Epithelial cell of prostate (primary cell): ENCODE data around the gene USP25.

Experiments
- DNase-seq: peaks from one replicate; pipeline ENCODE4 v3.0.0-alpha.2; 2011; ENCODE audit warnings: low read depth, low spot score
- H3K27ac ChIP-seq: fragments of 450-650 bp; 2 replicates; pipeline ENCODE4 v1.5.1; 2017; ENCODE audit warnings: mild to moderate bottlenecking

The USP25 gene

DNA sequence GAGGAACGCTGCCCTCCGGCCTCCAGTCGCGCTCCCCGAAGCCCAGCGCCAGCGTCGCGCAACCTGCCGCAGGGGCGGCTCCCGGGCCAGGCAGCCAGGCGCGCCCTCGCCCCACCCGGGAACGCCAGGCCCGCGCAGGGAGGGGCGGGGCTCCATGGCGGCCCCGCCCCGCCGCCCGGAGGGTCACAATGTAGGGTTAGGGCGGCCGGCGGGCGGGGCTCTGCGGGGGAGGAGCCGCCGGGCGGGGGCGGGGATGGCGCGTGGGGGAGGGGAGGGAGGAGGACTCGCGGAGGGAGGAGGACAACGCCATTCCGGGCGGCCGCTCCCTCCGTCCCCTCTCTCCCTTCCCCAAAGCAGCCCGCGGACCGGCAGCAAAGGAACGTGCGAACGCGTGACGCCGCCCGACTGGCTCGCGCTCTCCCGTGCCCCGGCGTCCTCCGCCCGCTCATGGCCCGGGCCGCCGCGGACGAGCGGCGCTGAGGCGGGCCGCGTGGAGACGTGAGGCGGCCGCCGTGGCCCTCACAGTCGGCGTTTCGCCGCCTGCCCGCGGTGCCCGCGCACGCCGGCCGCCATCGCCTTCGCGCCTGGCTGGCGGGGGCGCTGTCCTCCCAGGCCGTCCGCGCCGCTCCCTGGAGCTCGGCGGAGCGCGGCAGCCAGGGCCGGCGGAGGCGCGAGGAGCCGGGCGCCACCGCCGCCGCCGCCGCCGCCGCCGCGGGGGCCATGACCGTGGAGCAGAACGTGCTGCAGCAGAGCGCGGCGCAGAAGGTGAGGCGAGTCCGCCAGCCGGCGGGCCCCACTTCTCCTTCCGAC, at the start of gene USP25:
Gene USP25 (plus strand): TSS at position 309 of the 810 bp plus-strand sequence. CDS start 412 bp downstream, at position 721.
- DNase-seq: no peak

DNA sequence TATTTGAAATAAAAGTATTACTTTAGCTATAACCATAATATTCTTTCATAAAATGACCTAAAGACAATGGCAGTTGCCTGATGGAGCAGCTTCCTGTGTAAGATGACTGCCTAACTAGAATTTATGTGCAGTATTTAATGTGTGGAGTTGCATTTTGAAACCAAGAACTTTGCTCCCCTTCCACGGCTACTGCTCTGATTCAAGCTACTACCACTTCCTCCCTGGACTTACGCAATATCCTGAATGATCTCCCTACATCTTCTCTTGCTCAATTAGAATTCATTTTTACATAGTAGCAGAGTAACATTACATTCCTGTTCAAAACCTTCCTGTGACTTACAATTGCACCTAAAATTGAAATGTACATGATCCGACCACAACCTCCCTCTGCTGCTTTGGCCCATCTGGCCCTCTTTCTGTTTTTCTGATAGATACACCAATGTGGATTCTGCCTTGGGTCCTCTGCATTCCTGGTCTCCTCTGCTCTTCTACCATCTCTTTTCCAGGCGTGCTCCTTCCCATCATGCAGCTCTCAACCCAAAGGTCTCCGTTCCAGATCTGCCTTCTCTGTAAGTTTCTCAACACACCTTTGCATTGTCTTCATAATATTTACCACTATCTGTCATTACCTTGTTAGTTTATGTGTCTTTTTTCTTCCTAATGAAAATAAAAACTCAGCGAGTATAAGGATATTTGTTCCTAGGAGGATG, 47.4 kb upstream of the USP25 start:
- H3K27ac ChIP-seq: peak overlapping the region; percentile 89
- DNase-seq: no peak

More for the DNA sequence above, at the start of gene USP25:
- peak within 1 kb of the TSS; percentile 85 for H3K27ac ChIP-seq

GRCh38 chr21:15682977-15683376, 46.8 kb upstream of the USP25 start:
- peak; percentile 49 for DNase-seq
- H3K27ac ChIP-seq: peak overlapping the region; percentile 89

GRCh38 chr21:15686506-15686905, 43.3 kb upstream of the USP25 start:
- no peak overlapping the region for H3K27ac ChIP-seq
- no peak for DNase-seq

- no peak for DNase-seq
- H3K27ac ChIP-seq: no peak overlapping the region
Observed at GRCh38 chr21:15687208-15687607, 42.6 kb upstream of the USP25 start.

- no peak for DNase-seq
- H3K27ac ChIP-seq: no peak overlapping the region
Observed at GRCh38 chr21:15688016-15688415, 41.8 kb upstream of the USP25 start.

DNA sequence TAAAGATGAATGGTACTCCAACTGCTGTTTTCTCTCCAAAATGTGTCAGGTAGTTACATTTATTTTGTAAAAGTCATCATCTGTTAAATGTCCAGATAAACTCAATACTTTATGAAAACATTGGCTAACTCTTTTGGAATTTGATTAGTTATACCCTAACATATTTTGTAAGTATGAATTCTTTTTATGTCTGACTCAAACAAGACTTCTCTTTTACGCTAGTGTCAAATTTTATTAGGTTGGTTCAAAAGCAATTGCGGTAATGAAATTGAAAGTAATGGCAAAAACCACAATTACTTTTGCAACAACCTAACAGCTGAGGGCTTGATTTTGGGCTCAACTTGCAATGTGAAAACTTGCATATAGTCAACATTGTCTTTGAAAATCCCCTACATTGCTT, 41.0 kb upstream of the USP25 start:
- no peak overlapping the region for H3K27ac ChIP-seq
- no peak for DNase-seq

DNA sequence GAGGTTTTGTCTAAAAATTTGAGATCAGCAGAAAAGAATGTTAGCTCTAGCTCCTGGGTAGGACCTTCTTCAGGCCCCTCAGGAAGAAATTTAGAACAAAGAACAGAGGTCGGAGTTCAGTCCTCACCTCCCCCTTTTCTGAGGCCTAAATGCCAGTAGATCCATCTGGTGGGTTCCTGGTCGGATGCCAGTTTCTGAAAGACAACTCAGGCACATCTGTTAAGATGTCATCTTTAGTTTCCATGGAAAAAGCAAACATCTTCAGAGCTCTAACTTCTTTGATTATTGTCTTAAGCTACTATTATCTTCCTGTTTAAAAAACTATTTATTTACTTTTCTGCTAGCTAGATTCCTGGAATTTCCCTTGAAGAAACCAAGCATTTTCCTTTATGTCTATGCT, 37.1 kb upstream of the USP25 start:
- DNase-seq: no peak
- H3K27ac ChIP-seq: no peak overlapping the region

GRCh38 chr21:15695241-15695640, 34.5 kb upstream of the USP25 start:
- DNase-seq: no peak
- H3K27ac ChIP-seq: no peak overlapping the region

DNA sequence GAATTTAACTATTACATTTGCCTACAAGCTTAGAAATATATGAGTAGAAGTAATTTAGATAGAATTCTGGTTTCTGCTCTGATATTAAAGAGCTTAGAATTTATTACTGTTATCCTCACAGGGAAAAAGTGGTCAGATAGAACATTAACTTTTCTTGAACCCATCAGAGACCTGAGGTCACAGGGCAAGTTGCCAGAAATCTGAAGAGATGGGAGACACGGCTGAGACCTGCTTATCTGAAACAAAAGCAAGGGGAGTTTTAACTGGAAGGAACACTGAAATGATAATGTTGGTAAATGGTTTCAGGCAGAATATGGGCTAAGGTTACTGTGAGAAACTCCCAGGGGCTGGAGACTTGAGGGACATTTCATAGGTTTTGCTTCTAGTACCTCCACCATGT, 28.0 kb upstream of the USP25 start:
- no peak for DNase-seq

GRCh38 chr21:15703932-15704331, 25.9 kb upstream of the USP25 start:
- no peak for DNase-seq
- H3K27ac ChIP-seq: no peak overlapping the region

More for the DNA sequence above, 28.0 kb upstream of the USP25 start:
- H3K27ac ChIP-seq: no peak overlapping the region

DNA sequence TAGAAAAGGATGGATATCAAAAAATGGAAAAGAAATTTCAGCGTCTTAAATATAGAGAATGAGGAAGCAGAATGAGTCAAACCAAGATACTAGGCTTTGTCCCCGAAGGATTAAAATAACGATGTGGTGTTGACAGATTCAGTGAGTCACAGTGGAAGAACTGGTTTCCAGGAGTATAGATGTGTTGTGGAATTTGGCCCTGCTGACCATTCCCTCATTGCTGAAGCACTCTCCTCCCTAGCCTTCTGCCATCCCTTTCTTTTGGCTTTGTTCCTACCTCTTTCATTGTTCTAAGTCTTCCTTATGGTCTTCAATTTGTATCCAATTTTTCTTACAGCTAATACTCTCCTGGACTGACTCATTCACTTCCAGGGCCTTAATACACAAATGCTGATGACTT, 23.1 kb upstream of the USP25 start:
- H3K27ac ChIP-seq: peak overlapping the region; percentile 47
- DNase-seq: peak; percentile 82

- DNase-seq: no peak
- no peak overlapping the region for H3K27ac ChIP-seq
Observed at GRCh38 chr21:15713412-15713811, 16.4 kb upstream of the USP25 start.

- no peak overlapping the region for H3K27ac ChIP-seq
- no peak for DNase-seq
Observed at GRCh38 chr21:15718711-15719110, 11.1 kb upstream of the USP25 start.

GRCh38 chr21:15719976-15720375, 9.8 kb upstream of the USP25 start:
- no peak for DNase-seq

GRCh38 chr21:15722591-15723324, 7.0 kb upstream of the USP25 start:
- no peak overlapping the region for H3K27ac ChIP-seq
- DNase-seq: no peak

More at GRCh38 chr21:15719976-15720375, 9.8 kb upstream of the USP25 start:
- H3K27ac ChIP-seq: no peak overlapping the region

- no peak for DNase-seq
Observed at GRCh38 chr21:15725949-15726348, 3.8 kb upstream of the USP25 start.

GRCh38 chr21:15728046-15728445, 1.7 kb upstream of the USP25 start:
- no peak for DNase-seq
- no peak overlapping the region for H3K27ac ChIP-seq

More at GRCh38 chr21:15725949-15726348, 3.8 kb upstream of the USP25 start:
- H3K27ac ChIP-seq: no peak overlapping the region

- no peak for DNase-seq
- peak overlapping the region; percentile 85 for H3K27ac ChIP-seq
Observed at GRCh38 chr21:15729346-15729673, 472 bp upstream of the USP25 start.

DNA sequence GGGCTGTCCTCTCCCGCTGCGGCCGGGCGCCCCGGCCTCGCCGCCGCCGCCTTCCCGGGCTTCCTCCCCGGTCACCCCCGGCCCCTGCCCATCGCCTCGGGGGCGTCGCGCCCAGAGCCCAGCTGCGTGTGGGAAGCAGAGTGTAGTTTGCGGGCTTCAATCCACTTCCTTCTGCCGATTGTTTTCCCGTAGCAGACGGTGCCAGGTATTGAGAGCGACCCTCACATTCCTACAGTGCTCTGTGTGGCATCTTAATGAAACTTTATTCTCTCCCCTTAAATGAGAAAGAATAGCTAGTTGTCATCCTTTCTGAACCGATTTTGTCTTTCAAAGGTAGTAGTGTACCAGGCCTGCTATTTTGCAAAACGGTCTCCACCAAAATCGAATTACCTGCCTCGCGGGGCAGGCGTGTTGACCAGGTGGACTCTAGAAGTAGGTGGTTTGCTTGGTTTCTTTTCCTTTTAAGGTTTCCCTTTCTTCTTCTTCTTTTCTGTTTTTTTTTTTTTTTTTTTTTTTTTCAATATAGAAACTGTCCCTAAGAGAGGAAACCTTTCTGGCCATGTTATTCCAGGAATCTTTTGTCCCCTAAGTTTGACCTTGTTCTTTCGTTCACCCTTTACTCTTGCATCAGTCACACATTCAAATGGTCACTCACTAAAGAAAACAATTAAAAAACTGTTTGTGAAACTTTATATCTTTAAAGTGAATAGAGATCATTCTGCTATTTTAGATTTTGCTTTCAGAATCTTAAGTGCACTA, 881 bp downstream of the USP25 start:
- DNase-seq: no peak
- peak overlapping the region; percentile 85 for H3K27ac ChIP-seq
